ENCODE results near the gene FOXE1. TPM values are rescaled to one million over a fixed set of nuclear protein-coding genes. Genes with fewer than 3 reads are reported as not detected.

The FOXE1 gene
- total and polyA plus RNA-seq, 10 of the 15 experiments (the other 5 are each of a cell fraction or from before 2014, with no cell fraction given): not detected

DNA sequence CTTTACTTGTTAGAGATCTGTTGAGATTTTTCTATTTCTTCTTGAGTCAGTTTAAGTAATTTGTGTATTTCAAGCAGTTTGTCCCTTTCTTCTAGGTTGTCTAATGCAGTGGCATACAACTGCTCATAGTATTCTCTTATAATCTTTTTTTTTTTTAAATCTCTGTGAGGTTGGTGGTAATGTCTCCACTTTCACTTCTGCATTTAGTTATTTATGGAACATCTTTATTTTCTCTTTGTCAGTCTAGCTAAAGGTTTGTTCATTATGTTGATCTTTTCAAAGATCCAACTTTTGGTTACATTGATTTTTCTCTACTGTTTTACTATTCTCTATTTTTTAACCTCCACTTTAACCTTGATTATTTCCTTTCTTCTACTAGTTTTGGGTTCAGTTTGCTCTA is 13.8 kb downstream of the FOXE1 start (continued):
- TF ChIP-seq, protein P1, sequence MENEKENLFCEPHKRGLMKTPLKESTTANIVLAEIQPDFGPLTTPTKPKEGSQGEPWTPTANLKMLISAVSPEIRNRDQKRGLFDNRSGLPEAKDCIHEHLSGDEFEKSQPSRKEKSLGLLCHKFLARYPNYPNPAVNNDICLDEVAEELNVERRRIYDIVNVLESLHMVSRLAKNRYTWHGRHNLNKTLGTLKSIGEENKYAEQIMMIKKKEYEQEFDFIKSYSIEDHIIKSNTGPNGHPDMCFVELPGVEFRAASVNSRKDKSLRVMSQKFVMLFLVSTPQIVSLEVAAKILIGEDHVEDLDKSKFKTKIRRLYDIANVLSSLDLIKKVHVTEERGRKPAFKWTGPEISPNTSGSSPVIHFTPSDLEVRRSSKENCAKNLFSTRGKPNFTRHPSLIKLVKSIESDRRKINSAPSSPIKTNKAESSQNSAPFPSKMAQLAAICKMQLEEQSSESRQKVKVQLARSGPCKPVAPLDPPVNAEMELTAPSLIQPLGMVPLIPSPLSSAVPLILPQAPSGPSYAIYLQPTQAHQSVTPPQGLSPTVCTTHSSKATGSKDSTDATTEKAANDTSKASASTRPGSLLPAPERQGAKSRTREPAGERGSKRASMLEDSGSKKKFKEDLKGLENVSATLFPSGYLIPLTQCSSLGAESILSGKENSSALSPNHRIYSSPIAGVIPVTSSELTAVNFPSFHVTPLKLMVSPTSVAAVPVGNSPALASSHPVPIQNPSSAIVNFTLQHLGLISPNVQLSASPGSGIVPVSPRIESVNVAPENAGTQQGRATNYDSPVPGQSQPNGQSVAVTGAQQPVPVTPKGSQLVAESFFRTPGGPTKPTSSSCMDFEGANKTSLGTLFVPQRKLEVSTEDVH (IDR thresholded peaks at IDR 0.05; ENCODE audit: low read depth, partially characterized antibody): no peak
- TF ChIP-seq RCOR1 (conservative IDR thresholded peaks at IDR 0.05; ENCODE audit: low read depth, low read length) (0 out of 2 replicates have a peak, but pooled peaks have one; percentile 45), MEF2A (IDR thresholded peaks at IDR 0.05; ENCODE audit: insufficient read depth, low read depth, low read length) (peak; percentile 99), HDAC2 (IDR thresholded peaks at IDR 0.05) (no peak), NFYB (IDR thresholded peaks at IDR 0.05; ENCODE audit: insufficient read depth, low read depth, low read length) (no peak), ETV6 (conservative IDR thresholded peaks at IDR 0.05 in 1 of 2, IDR thresholded peaks at IDR 0.05 in 1 of 2; ENCODE audit: borderline replicate concordance in 1 of 2, low read depth in 1 of 2) (no peak), TCF3 (IDR thresholded peaks at IDR 0.05; ENCODE audit: borderline replicate concordance, insufficient read depth, low read depth, low read length) (no peak), RFX5 (IDR thresholded peaks at IDR 0.05; ENCODE audit: low read depth, low read length) (no peak), RBBP5 (conservative IDR thresholded peaks at IDR 0.05) (no peak), JUNB (IDR thresholded peaks at IDR 0.05) (no peak), BACH1 (IDR thresholded peaks at IDR 0.05; ENCODE audit: borderline replicate concordance) (no peak)
- TF ChIP-seq, protein P2, sequence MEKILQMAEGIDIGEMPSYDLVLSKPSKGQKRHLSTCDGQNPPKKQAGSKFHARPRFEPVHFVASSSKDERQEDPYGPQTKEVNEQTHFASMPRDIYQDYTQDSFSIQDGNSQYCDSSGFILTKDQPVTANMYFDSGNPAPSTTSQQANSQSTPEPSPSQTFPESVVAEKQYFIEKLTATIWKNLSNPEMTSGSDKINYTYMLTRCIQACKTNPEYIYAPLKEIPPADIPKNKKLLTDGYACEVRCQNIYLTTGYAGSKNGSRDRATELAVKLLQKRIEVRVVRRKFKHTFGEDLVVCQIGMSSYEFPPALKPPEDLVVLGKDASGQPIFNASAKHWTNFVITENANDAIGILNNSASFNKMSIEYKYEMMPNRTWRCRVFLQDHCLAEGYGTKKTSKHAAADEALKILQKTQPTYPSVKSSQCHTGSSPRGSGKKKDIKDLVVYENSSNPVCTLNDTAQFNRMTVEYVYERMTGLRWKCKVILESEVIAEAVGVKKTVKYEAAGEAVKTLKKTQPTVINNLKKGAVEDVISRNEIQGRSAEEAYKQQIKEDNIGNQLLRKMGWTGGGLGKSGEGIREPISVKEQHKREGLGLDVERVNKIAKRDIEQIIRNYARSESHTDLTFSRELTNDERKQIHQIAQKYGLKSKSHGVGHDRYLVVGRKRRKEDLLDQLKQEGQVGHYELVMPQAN (conservative IDR thresholded peaks at IDR 0.05): no peak
- TF ChIP-seq, protein P3, sequence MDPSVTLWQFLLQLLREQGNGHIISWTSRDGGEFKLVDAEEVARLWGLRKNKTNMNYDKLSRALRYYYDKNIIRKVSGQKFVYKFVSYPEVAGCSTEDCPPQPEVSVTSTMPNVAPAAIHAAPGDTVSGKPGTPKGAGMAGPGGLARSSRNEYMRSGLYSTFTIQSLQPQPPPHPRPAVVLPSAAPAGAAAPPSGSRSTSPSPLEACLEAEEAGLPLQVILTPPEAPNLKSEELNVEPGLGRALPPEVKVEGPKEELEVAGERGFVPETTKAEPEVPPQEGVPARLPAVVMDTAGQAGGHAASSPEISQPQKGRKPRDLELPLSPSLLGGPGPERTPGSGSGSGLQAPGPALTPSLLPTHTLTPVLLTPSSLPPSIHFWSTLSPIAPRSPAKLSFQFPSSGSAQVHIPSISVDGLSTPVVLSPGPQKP (IDR thresholded peaks at IDR 0.05; ENCODE audit: low read depth, low read length): no peak
- TF ChIP-seq, protein P4, sequence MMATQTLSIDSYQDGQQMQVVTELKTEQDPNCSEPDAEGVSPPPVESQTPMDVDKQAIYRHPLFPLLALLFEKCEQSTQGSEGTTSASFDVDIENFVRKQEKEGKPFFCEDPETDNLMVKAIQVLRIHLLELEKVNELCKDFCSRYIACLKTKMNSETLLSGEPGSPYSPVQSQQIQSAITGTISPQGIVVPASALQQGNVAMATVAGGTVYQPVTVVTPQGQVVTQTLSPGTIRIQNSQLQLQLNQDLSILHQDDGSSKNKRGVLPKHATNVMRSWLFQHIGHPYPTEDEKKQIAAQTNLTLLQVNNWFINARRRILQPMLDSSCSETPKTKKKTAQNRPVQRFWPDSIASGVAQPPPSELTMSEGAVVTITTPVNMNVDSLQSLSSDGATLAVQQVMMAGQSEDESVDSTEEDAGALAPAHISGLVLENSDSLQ (IDR thresholded peaks at IDR 0.05): 0 out of 2 replicates have a peak, but pooled peaks have one; percentile 25
